HG03025 (cell line): ENCODE results near the gene USP54.
"Not testable (repeated sequence)": the region's sequence is repeated elsewhere in the genome, so short reads cannot be mapped to it uniquely, and the experiment has no call there.

ENCODE experiments used
- ATAC-seq: cut with Tn5 transposase; IDR thresholded peaks from one replicate; pipeline ENCODE4 v1.9.1; 2021; ENCODE audit warnings: mild to moderate bottlenecking, moderate library complexity; ENCODE audit not compliant: unreplicated experiment, low FRiP score

USP54 gene

GRCh38 chr10:73591935-73592699 lies 975 bp upstream of the USP54 start:
- no peak for ATAC-seq

DNA sequence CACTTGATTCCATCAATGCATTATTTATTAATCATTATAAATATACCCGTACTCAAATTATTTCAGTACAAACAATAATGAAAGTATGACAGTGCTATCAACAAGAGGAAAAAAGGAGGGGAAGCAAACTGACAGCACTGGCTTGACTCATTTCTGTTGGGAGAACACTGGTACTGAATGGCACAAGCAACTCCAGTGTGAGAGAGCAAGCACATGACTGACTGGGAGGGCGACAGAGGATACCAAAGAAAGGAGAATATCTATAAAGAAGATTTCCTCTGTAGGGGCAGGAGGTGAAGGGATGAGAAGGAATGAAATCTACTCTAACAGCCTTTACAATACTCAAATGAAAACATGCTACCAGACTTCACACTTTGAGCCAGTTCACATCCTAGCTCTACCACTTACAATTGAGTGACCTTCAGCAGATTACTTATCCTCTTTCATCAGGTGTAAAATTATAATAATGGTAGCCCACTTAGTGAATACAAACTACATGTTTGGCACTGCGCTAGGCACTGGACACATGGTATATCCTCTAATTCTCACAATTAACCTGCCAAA lies 1.5 kb downstream of the USP54 start:
- no peak for ATAC-seq

DNA sequence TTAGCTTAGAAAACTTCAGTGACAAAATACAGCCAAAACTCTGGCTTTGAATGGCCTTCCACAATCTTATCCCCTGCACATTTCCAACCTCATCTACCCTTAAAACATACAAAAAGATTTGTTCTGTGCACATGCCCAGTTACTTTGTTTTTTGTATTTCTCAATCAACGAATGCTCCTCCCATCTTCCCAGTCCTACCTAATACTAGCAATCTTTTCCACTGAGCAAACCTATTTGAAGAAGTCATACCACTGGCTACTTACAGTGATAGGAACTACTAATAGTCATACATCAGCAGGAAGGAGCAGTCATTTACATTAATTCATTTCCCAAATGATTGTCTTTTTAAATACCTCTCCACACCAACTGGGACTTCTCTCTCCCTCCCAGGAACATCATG lies 2.5 kb downstream of the USP54 start:
- ATAC-seq, result no peak

DNA sequence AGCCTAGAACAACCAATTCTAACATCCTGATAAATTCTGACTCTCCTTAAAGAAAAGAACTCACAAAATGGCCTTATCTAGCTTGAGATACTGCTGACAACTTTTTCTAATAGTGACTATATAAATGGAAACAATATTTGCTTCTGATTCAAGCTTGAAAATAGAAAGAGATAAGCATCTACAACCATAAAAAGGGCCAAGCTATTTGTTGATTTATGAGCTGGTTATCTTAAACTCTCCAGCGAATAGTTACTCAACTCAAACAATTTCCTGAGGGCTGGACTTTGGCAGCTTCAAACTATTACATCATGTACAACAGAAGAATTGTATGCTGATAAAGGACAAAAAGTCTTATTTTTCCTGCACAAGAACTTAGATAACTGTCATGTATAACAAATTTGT lies 4.6 kb downstream of the USP54 start:
- ATAC-seq, result no peak

- no peak for ATAC-seq
These were observed 5.8 kb downstream of the USP54 start for GRCh38 chr10:73585327-73585726.

DNA sequence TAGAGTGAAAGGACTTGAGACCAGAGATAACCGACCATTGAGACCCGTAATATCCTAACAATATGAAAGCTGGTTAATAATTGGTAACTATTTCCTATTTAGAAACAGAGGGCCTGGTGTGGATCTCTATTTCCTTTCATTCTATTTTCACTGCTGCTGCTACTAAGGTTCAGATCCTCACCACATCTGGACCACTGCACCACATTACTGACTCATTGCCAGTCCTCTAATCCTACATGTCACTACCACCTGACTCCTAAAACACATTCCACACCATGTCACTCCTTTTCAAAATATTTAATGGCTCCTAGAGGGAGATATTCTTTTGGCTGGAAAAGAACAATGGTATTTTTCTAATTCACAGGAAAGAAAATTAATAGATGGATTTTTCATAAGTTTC lies 6.4 kb downstream of the USP54 start:
- no peak for ATAC-seq

DNA sequence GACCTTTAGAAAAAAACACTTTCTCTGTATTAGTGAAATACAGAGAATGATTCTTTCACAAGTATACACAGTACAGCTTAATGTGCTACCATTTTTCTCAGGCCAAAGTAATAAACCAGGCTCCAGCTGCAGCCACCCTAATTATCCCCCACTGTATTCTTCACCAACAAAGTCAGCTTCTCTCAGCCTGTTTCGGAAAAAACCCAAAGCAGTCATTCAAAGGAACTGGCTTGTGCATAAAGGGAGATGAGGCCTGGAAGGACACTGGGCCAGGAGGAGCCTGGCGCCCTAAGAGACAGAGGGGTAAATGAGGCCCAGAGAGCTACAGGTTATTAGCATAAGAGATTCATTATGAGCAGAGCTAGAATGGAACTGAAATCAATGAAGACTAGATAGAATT lies 9.2 kb downstream of the USP54 start:
- ATAC-seq, result no peak

DNA sequence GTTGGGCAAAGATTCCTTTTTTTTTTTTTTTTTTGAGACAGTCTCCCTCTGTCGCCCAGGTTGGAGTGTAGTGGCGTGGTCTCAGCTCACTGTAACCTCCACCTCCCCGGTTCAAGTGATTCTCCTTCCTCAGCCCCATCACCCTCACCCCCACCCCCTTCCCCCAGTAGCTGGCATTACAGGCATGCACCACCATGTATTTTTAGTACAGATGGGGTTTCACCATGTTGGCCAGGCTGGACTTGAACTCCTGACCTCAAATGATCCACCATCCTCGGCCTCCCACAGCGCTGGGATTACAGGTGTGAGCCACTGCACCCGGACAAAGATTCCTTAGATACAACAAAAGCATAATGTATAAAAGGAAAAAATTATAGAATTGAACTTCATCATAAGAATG lies 12.2 kb downstream of the USP54 start:
- not testable (repeated sequence) for ATAC-seq

GRCh38 chr10:73577788-73578187 lies 13.4 kb downstream of the USP54 start:
- no peak for ATAC-seq

- no peak for ATAC-seq
These were observed 14.1 kb downstream of the USP54 start for GRCh38 chr10:73576890-73577591.

- no peak for ATAC-seq
These were observed 14.8 kb downstream of the USP54 start for GRCh38 chr10:73576178-73576889.

GRCh38 chr10:73567025-73567424 lies 24.1 kb downstream of the USP54 start:
- ATAC-seq, result not testable (repeated sequence)

GRCh38 chr10:73561192-73561591 lies 29.9 kb downstream of the USP54 start:
- ATAC-seq, result no peak

DNA sequence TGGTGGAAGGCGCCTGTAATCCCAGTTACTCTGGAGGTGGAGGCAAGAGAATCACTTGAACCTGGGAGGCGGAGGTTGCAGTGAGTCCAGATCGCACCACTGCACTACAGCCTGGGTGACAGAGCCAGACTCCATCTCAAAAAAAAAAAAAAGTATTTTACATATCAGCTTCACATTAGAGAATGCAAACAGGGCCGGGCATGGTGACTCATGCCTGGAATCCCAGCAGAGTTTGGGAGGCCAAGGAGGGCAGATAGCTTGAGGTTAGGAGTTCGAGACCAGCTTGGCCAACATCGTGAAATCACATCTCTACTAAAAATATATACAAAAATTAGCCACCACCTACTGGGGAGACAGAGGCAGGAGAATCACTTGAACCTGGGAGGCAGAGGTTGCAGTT lies 31.6 kb downstream of the USP54 start:
- no peak for ATAC-seq

- ATAC-seq, result no peak
These were observed 34.3 kb downstream of the USP54 start for GRCh38 chr10:73556855-73557254.

- ATAC-seq, result no peak
These were observed 36.4 kb downstream of the USP54 start for GRCh38 chr10:73554721-73555120.

DNA sequence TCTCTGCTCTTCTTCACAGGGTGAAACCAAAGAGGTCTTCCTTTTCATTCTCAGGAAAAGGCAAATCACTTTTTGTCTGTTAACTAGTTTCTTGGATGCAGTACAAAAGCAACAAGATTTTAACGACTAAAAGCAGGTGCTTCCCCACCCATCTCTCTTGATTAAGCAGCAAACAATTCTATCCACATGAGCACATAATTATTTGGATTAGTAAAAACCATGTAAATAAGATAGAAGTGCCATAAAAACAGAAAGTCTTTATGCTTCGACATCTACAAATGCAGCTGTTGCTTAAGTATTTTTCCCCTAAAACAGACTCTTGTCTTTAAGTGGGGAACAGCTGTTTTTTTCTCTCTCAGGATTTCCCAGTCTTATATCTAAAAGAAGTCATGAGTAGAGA lies 37.4 kb downstream of the USP54 start:
- ATAC-seq, result no peak

DNA sequence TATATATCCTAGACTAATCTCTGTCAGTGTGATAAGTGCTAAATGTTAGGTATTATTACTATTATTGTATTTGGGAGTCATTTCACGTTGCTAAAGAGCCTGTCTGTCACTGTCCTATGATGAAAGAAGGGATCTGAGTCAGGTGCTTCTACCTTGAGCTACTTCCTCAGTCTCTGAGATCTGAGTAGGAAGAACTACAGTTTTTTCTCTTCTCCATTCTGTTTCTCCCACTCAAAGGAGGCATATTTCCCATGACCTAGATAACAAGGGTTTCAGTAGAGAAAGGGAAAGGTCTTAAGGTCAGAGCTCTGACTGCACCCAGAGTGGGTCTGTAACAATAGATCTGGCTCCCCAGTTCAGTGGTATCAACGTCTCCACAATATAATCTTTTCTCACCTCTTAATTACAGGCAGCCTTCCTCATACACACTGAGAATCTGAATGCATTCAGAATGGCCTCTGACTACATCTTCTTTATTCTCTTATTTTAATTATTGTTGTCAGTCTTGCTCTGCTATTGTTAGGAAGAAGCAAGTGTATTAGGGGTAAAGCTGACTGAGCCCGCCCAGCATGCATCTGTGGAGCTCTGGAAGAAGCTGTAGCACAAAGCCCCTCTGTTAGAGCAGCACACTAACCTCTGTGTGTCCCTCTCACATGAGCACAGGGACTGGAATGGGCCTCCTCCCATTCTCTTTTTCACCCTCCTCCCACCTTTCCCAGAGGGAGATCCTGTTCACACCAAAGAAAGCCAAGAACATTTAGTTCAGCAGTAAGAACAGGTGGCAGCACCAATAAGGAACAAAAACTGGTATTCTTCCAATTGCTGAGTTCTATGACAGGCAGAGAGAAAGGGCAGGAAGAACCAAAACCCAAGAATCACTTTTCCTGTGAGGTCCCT lies 38.1 kb downstream of the USP54 start:
- ATAC-seq, result no peak

DNA sequence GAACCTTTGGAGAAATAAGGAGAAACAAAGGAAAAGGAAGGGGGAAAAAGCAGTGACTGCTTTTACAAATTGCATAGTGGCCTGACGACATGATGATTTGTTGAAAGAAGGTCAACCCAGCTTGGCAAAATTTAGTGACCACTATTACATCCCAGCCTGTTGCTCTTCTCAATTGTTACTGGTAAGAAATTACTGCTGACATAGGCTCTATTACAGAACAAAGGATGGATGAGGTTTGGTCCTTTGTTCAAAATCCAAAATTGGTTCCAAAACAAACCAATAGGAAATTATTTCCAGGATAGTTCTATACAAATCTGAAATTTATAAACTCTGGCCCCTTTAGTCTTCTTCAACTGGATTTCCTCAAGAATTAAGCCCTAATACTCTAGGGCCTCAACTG lies 39.6 kb downstream of the USP54 start:
- no peak for ATAC-seq

GRCh38 chr10:73545357-73545756 lies 45.8 kb downstream of the USP54 start:
- no peak for ATAC-seq
